Measurements from ENCODE around the gene NOP14.
"Not testable (repeated sequence)": the region's sequence is repeated elsewhere in the genome, so short reads cannot be mapped to it uniquely, and the experiment has no call there.

NOP14 gene

DNA sequence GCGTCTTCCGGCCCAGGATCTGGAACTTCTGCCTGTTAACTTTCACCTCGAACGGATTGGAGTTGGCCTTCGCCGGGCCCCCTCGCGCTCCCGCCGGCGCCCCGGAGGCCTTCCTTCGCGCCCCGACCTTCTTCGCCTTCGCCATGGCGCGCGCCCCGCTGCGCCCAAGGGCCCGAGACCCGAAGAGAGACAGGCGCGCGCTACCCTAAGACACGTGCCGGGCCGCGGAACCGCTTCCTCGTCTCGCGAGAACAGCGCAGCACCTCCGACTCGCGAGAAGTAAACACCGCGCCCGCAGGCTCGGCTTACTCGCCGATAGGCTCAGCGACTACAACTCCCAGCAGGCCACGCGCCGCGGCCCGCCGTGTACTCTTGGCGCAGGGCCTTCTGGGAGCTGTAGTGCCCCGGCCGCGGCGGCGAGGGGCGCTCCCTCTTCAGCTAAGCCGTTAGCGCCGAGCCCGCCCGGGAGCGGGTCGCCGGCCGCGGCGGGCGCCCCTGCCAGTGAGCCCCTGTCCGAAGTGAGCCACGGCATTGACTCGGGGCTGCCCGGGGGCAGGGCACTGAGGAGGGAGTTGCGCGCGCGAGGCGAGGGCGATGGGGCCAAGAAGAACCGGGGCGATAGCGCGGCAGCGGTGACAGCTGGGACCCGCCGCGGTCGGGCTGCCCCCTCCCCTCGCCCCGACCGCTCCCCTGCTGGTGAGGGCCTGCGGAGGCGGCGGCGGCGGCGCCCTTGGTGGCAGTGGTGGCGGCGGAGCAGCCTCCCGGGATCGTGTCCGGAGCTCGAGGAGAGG, at the start of gene NOP14, which contains the start of gene GRK4:
Gene NOP14 (minus strand): TSS at position 232 of the 791 bp plus-strand sequence. CDS start 87 bp downstream, at position 145.
Gene GRK4 (plus strand): TSS at position 397 of the 791 bp plus-strand sequence. CDS start 500 bp downstream, outside the sequence.
- DNase-seq (ENCODE audit: low read depth in 2 of 2), result peak; percentile 96 to 97

DNA sequence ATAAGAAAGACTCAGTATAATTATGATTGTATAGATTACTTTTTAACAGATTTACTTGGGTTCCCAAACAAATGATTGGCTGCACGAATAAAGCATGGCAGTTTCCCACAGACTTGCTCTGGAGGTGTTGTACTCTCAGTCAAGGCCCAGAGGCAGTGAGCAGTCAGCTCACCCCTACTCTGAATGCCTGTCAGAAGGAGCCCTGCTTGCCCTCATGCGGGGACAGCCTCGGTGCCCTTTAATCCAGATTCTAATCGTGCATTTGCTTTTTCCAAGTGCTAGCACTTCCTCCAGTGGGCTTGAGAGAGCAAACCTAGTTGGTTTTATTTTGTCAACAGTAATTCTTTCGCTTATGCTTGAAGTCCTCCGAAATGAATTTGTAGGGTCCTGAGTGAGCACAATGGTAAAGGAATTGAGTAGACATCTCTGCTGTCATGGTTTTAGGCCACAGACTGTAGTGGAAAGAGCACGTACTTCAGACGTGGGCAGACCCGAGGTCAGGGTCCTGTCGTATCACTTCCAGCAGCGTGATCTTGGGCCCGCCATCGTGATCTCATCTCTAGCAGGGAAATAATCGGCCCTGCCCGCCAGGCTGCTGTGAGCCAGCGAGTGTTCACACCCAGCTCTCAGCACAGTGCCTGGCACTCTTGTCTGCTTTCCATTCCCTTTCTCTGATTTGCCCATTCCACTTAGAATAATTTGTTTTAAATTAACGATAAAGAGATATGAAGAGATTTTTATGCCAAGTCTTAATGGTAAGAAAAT, 48.4 kb upstream of the NOP14 start:
- no peak for DNase-seq (ENCODE audit: low read depth in 2 of 2)

DNA sequence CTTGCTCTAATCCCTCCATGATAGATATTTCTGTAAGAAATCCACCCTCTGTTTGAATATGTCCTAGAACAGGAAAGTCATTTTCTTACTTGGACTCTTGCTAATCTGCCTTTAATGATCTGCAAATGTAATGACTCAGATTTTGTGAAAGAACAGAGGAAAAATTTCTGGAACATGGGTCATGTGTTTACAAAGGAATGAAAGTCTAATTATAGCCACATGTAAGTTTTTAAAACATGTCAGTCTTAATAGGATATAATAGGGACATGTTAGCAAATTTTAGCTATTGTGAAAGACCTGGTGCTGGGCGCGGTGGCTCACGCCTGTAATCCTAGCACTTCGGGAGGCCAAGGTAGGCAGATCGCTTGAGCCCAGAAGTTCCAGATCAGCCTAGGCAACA, 47.8 kb upstream of the NOP14 start:
- DNase-seq (ENCODE audit: low read depth in 2 of 2), result peak; percentile 77 to 81

DNA sequence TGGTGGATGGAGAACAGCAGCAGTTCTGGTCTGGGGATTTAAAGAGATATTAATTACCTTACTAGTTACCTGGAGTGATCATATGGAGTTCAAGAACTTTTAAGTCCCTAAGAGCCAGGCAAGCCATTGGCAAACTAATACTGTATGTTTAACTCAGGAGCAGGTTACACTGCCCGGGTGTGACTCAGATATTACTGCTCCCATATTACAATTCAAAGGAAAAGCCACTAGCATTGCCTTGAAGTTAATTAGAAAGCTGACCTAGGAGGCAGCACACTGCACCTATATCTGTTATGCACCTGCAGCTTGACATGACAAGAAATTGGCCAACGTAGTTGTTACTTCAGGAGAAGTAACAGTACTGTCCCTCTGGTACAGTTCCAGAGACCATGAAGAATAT, 47.4 kb upstream of the NOP14 start:
- DNase-seq (ENCODE audit: low read depth in 2 of 2), result no peak

DNA sequence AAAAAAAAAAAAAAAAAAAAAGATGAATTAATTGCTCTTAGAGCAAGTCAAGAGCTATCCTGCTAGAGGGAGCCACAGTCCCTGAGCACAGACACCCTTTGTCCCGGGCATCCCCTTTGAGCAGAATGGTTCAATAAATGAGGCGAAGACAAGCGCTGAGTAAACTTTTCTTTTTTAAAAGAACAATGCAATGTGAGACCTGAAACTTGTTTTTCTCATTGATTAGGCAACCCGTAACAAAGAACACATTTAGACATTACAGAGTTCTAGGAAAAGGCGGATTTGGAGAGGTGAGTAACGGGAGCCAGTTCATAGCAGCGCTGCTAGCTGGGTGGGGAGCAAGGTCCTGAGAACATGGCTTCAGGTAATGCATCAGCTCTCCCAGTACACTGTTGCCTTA, 46.2 kb upstream of the NOP14 start:
- no peak for DNase-seq (ENCODE audit: low read depth in 2 of 2)

DNA sequence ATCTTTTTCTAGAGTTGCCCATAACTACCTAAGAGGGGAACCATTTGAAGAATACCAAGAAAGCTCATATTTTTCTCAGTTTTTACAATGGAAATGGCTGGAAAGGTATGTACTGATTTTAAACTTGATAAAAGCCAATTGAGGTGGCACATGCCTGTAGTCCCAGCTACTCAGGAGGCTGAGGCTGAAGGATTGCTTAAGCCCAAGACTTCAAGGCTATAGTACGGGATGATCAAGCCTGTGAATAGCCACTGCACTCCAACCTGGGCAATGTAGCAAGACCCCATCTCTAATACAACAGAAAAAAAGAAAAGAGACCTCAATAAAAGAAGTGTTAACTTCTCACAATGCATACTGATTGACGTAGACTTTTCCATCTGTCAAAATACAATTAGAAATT, 44.5 kb upstream of the NOP14 start:
- DNase-seq (ENCODE audit: low read depth in 2 of 2), result no peak

DNA sequence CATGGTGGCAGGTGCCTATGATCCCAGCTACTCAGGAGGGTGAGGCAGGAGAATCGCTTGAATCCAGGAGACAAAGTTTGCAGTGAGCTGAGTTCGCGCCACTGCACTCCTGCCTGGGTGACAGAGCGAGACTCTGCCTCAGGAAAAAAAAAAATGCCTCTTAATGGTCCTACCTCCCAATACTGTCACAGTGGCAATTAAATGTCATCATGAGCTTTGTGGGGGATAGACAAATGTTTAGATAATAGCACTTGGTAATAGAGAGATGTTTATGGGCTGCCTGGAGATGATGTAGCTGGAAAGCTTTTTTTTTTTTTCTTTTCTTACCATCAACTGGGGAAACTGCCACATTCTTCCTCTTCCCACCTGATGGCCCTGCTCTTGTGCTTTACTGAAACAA, 33.2 kb upstream of the NOP14 start:
- DNase-seq (ENCODE audit: low read depth in 2 of 2), result no peak

DNA sequence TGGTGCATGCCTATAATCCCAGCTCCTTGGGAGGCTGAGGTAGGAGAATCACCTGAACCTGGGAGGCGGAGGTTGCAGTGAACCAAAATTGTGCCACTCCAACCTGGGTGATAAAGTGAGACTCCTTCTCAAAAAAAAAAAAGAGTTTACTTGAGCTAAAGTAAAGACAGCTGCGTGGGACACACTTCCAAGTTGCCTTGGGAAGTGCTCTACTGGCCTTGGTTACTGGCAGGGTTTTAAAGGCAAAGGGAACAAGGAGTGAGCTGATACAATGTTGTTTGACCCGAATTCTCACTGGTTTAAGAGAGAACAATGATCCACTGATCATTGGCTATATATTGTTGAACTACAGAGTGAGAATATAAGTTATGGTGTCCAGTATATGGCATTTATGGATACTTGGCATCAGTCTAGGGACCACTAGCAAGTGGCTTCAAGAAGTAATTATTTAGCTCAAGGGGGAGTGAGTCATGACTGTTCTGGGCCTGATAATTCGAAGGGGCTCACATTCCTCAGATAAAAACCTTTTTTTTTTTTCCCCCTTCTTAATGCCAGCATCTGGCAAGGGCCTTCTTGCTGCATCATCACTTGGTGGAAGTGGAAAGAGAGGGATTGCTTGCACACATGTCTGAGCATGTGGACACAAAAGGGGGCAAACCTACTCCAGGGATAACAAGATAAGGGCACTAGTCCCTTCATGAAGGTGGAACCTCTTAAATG, 32.5 kb upstream of the NOP14 start:
- no peak for DNase-seq (ENCODE audit: low read depth in 2 of 2)

DNA sequence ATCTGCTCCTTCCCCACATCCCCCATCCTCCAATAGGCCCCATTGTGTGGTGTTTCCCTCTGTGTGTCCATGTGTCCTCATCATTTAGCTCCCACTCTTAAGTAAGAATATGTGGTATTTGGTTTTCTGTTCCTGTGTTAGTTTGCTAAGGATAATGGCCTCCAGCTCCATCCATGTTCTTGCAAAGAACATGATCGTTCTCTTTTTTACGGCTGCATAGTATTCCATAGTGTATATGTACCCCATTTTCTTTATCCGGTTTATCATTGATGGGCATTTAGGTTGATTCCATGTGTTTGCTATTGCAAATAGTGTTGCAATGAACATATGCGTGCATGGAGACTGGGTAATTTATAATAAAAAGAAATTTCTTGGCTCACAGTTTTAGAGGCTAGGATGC, 31.7 kb upstream of the NOP14 start:
- no peak for DNase-seq (ENCODE audit: low read depth in 2 of 2)

DNA sequence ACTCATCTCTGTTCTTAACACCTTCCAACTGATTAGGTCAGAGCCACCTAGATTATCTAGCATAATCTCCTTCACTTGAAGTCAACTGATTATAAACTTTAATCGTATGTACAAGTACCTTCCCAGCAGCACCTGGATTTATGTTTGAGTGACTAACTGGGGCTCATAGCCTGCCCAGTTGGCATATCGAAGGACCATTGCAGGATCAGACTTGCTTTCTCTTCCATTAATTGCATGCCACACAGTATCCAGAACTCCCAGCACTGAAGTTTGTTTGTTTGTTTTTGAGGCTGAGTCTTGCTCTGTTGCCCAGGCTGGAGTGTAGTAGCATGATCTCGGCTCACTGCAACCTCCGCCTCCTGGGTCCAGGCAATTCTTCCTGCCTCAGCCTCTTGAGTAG, 28.0 kb upstream of the NOP14 start:
- no peak for DNase-seq (ENCODE audit: low read depth in 2 of 2)

DNA sequence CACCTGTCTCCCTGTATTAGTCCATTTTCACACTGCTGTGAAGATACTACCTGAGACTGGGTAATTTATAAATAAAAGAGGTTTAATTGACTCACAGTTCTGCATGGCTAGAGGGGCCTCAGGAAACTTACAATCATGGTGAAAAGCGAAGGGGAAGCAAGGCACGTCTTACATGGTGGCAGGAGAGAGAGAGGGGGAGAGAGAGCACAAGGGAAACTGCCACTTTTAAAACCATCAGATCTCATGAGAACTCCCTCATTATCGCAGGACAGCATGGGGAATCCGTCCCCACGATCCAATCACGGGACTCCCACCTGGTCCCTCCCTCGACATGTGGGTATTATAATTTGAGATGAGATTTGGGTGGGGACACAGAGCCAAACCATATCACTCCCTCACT, 20.5 kb upstream of the NOP14 start:
- DNase-seq (ENCODE audit: low read depth in 2 of 2), result not testable (repeated sequence)

DNA sequence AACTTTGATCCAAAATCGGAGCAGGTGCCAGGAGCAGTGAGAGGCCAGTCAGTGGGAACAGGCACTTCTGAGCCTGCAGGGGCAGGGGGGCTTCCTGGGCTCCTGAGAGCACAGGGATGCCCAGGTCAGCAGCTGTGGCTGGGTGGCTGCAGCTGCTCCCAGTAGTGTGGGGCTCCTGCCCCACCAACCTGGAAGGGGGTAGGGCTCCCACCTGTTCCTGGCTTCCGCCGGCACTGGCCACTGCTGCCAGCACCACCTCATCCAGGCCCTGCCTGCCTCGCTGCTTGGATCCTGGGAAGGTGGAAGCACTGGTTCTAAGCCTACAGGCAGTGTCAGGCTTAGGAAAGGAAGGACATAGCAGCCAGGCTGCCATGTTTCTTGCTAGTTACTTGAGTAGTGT, 18.8 kb upstream of the NOP14 start:
- DNase-seq (ENCODE audit: low read depth in 2 of 2), result no peak

DNA sequence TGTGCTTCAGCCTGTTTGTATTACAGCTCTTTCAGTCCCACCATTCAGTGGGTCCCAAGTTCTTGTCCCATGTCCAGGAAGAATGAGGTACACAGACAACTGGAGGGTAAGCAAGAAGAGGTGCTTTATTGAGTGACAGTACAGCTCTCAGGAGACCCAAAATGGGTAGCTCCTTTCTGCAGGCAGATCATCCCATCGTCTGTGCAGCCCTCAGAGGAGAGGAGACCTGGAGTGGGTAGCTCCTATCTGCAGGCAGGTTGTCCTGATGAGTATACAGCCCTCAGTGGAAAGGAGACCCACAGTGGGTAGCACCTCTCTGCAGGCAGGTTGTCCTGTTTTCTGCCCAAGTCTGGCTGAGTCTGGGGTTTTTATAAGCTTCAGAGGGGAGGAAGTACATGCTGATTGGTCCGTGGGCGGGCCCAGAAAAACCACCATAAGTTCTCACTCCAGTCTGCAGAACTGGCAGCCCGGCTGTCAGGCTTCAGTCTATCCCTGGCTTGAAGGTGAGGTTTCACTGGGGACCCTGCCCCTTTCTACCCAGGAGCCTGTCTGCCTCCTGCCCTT, 18.1 kb upstream of the NOP14 start:
- no peak for DNase-seq (ENCODE audit: low read depth in 2 of 2)

DNA sequence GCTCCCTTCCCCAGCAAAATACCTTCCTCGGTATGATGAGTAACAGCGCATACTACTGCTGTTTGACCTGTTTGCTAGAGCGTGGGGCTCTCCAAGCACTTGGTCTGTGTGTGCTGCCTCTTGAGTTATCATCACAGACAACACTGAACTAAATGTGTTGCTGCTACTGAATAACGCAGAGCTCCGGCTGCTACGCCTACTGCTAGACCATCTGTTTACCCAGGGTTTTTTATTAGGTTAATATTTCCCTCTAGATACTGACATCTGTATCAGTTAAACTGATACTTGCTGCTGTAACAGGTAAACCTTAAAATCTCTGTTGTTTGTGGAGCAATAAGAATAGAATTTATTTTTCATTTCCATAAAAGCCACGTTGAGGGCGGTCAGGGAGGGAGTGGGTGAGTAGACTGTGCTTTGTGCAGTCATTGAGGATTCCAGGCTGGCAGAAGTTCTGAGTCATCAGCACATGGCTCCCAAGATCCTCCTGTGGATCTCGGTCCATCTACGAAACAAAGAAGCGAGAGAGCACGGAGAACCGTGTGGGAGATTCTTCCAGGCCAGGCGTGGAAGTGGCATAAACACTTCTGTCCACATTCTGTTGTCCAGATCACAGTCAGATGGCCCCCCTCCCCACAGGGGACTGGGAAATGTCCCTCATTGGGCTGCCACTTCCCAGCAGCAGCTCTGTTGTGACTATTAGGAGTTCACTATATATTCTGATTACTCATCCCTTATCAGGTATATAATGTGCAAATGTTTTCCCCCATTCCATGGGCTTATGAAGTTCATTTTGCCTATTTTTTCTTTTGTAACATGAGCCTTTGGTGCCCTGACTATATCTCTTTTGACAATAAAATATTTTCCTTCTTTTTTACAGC, 14.2 kb upstream of the NOP14 start:
- DNase-seq (ENCODE audit: low read depth in 2 of 2), result no peak

DNA sequence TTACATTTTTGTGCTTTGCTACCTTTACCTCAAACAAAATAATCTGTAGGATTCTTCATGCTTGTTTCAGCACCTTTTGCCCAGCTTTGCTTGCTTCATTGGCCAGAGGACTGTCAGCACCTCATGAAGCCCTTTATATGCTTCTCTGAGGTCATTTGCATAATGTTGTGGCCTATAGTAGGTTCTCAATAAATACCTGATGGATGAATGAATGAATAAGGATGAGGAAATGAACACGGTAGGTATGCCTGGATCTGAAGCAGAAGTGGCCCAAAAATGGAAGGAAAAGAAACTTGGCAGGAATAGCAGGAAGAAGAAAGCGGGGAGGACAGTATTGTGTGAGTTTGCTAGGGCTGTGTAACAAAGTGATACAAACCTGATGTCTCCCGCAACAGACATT, 8.1 kb upstream of the NOP14 start:
- no peak for DNase-seq (ENCODE audit: low read depth in 2 of 2)

DNA sequence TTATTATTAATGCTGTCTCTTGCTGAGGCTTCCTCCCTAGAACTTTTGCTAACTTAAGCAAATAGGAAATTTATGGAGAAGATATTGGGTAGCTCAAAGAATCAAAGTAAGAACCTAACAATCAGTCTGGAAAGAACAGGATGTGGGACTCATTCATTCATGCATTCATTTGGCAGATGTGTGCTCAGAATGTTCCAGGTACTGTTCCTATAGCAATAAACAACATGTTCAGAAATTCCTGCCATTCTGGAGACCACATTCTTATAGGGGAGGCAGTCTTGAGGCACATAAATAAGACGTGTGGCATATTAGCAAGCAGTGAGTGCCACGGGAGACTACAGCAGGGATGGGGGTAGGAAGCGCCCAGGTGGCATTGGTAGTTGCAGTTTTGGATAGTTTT, 5.2 kb upstream of the NOP14 start:
- DNase-seq (ENCODE audit: low read depth in 2 of 2), result no peak

DNA sequence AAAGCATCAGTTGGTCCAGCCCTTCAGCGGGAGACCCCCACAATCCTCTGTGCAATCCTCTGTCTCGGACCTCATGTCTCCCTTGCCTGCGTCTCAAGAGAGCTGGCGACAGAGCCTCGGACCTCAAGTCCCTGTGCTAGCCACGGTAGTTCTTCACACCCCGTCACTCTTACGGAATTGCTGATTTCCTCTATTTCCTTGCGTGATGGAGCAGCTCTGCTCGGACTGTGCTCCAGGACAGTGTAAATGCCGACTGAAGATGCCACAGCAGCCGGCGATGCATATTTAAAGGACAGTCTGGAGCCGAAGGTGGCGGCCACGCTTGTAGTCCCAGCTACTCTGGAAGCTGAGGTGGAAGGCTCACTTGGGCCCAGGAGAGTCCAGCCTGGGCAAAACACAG, 2.1 kb upstream of the NOP14 start:
- DNase-seq (ENCODE audit: low read depth in 2 of 2), result no peak

DNA sequence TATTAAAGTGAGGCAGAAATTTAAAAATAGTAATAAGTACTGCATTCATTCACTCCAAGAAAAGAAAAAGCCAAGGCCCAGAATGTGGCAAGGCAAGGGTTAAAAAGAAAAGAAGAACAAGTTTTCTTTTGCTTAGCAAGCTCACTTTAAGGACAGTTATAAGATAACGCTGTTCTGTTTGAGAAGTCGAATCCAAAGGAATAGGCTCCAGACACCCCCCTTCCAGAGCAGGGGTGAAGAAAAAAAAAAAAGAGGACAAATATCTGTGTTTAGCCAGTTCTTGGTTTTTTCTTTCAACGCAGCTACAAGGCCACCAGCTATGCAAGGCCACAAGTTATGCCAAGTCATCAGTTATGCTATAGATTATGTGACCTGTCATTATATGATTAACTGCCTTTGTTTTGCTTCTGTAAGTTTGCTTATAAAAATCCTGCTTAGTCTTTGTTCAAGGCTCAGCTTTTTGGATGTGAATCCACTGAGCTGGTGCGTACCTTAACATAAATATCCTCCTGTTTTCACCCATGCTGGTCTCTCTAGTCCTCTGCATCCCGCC, 1.6 kb upstream of the NOP14 start:
- no peak for DNase-seq (ENCODE audit: low read depth in 2 of 2)

DNA sequence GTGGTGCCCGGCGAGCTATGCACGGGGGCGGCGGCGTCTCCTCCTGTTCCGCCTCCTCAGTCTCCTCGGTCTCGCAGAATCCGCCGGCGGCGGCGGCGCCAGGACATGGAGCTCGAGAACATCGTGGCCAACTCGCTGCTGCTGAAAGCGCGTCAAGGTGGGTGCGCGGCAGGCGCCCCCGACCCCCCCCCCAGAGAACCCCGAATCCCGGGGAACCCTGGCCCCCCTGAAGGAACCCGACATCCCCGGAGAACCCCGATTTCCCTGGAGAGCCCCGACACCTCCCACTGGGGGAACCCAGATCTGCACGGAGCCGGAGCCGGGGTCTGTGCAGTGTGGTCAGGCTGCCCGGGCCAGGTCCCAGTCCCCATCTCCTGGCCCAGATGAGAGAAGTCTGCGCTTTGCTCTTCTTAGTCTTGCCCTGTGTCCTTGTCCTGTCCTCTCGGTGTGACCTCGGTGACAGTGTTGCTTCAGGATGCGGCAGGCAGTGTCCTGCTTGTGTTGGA, 813 bp upstream of the NOP14 start:
- DNase-seq (ENCODE audit: low read depth in 2 of 2), result no peak

DNA sequence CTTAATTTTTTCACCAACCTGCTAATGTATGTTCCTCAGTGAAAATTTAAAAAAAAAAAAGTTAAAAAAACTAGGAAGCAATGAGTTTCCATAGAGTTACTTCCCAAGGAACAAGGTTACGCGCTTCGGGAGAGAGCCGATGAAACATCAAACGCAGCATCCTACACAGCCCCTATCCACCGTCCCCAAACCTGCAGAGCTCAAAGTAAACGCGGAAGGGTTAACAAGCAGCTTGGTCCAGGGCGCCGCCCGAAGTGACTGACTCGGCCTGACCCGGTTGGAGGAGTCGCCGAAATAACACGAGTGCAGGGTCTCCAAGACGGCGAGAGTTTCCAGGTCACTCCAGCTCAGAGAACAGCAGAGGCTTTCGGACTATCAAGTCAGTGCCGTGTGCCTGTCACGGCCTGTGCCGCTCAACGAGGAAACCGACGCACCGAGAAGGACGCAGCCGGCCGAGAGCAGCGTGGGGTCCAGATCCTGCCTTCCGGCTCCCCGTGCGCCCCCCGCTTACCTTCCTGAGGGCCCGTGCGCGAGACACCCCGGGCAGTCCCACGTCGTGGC, 512 bp downstream of the NOP14 start:
- DNase-seq (ENCODE audit: low read depth in 2 of 2), result no peak

Data from fibroblast of skin of left quadriceps (primary cell).